H7 (cell line): ENCODE measurements around the gene ZNF276. TPM values are rescaled to one million over a fixed set of nuclear protein-coding genes. Genes with fewer than 3 reads are reported as not detected.

Experiments
- DNase-seq: peaks from one replicate; pipeline ENCODE4 v3.0.0; 2012
- H3K27me3 ChIP-seq: 2 replicates; pipeline ENCODE4 v1.6.0; 2011; ENCODE audit warnings: mild to moderate bottlenecking, low read length; ENCODE audit not compliant: control insufficient read depth, insufficient read depth
- H3K36me3 ChIP-seq: replicated peaks from 2 replicates; pipeline ENCODE4 v1.5.1; 2011; ENCODE audit warnings: low read length; ENCODE audit not compliant: control insufficient read depth, insufficient read depth
- H3K4me3 ChIP-seq: 2 replicates; pipeline ENCODE4 v1.5.1; 2011; ENCODE audit warnings: low read depth, mild to moderate bottlenecking, control low read depth, low read length, moderate library complexity; ENCODE audit not compliant: insufficient read depth
- total RNA-seq: library from RNA; depleted of rRNA; stranded (reverse); fragments of >200 nt; shearing (Covaris generic); gene quantifications from 2 replicates; pipeline ENCODE4 v1.2.3, GENCODE V29; 2014

The ZNF276 gene
- total RNA-seq, 1 experiment from 2014 or later, result 8.0 TPM

DNA sequence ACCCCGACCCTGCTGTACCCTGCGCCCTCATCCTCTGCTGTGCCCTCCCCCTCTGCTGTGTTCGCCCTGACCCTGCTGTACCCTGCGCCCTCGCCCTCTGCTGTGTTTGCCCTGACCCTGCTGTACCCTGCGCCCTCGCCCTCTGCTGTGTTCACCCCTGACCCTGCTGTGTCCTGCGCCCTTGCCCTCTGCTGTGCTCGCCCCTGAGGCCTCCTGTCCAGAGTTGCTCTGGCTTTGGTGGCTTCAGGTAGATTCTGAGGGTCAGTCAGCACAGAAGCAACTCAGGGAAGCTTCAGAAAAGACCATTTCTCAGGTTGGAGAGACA is 11.5 kb downstream of the ZNF276 start:
- H3K4me3 ChIP-seq, result no peak overlapping the region
- DNase-seq, result no peak
- no peaks in the 10 kb centered on the region for H3K27me3 ChIP-seq
- H3K36me3 ChIP-seq, result peaks cover 11% of the 10 kb centered on the region

DNA sequence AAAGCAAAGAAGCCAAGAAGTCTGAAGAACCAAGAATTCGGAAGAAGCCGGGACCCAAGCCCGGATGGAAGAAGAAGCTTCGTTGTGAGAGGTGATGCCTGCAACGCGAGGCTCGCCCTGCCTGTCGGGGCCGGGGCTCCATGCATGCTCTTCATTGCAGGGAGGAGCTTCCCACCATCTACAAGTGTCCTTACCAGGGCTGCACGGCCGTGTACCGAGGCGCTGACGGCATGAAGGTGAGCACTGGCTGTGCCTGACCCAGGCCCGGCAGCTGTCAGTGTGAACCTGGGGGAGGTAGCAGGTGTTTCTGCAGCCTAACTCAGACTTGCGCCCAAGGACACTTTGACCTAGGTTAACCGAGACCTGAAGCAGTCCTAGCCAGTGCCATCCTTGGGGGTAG is 12.0 kb downstream of the ZNF276 start:
- peaks cover 14% of the 10 kb centered on the region for H3K36me3 ChIP-seq
- DNase-seq, result no peak

DNA sequence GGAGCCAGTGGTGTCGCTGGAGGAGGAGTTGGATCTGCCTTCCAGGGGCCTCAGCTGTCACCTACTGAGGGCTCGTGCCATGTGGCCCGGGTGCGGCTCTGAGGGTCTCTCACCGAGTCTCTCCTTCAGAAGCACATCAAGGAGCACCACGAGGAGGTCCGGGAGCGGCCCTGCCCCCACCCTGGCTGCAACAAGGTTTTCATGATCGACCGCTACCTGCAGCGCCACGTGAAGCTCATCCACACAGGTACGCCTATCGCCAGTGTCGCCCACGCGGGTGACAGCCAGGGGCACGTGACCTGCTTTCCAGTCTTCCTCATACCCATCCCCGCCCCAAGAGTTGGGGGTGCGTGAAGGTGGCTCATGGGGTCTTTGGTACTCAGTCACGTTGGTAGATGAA is 12.5 kb downstream of the ZNF276 start:
- no peak for DNase-seq
- peaks cover 18% of the 10 kb centered on the region for H3K36me3 ChIP-seq
- H3K4me3 ChIP-seq, result no peak overlapping the region
- no peaks in the 10 kb centered on the region for H3K27me3 ChIP-seq

More for the DNA sequence above, 12.0 kb downstream of the ZNF276 start:
- Histone ChIP-seq H3K27me3 (no peaks in the 10 kb centered on the region), H3K4me3 (no peak overlapping the region)

DNA sequence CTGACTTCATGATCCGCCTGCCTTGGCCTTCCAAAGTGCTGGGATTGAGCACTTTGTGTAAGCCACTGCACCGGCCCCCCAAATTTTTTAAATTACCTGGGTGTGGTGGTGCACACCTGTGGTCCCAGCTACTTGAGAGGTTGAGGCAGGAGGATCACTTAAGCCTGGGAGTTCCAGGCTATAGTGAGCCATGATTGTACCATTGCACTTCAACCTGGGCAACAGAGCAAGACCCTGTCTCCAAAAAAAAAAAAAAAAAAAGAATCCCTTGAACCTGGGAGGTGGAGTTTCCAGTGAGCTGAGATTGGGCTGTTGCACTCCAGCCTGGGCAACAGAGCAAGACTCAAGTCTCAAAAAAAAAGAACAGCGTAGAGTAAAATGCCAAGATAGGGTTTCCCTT is 15.2 kb downstream of the ZNF276 start:
- no peak overlapping the region for H3K4me3 ChIP-seq
- peaks cover 36% of the 10 kb centered on the region for H3K36me3 ChIP-seq
- H3K27me3 ChIP-seq, result no peaks in the 10 kb centered on the region
- DNase-seq, result no peak

DNA sequence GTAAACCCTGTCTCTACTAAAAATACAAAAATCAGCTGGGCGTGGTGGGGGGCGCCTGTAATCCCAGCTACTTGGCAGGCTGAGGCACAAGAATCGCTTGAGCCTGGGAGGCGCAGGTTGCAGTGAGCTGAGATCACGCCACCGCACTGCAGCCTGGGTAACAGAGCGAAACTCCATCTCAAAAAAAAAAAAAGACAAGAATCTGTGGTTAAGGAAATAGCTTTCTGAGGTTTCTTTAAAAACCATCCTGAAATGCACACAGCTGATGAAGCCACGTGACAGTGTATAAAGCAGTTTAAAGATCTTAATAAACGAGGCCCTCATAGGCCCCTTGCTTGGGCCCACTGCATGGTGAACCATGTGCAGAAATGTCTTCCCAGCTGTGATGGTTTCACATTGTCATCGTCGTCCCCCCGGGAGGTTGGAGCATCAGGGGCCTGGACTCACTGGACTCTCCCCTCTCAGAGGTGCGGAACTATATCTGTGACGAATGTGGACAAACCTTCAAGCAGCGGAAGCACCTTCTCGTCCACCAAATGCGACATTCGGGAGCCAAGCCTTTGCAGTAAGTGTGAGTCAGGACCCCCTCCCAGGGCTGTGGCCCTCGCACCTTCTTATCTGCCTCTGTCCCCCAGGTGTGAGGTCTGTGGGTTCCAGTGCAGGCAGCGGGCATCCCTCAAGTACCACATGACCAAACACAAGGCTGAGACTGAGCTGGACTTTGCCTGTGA is 16.2 kb downstream of the ZNF276 start:
- no peak for DNase-seq
- Histone ChIP-seq H3K36me3 (peaks cover 37% of the 10 kb centered on the region), H3K4me3 (no peak overlapping the region), H3K27me3 (no peaks in the 10 kb centered on the region)

DNA sequence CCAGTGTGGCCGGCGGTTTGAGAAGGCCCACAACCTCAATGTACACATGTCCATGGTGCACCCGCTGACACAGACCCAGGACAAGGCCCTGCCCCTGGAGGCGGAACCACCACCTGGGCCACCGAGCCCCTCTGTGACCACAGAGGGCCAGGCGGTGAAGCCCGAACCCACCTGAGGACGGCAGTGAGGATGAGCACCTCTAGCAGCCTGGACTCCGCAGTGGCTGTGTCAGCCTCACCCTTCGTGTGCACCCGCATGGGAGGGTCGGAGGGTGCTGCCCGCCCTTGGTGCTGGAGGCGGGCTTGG is 16.7 kb downstream of the ZNF276 start:
- Histone ChIP-seq H3K36me3 (peaks cover 41% of the 10 kb centered on the region), H3K4me3 (no peak overlapping the region), H3K27me3 (no peaks in the 10 kb centered on the region)
- DNase-seq, result no peak

DNA sequence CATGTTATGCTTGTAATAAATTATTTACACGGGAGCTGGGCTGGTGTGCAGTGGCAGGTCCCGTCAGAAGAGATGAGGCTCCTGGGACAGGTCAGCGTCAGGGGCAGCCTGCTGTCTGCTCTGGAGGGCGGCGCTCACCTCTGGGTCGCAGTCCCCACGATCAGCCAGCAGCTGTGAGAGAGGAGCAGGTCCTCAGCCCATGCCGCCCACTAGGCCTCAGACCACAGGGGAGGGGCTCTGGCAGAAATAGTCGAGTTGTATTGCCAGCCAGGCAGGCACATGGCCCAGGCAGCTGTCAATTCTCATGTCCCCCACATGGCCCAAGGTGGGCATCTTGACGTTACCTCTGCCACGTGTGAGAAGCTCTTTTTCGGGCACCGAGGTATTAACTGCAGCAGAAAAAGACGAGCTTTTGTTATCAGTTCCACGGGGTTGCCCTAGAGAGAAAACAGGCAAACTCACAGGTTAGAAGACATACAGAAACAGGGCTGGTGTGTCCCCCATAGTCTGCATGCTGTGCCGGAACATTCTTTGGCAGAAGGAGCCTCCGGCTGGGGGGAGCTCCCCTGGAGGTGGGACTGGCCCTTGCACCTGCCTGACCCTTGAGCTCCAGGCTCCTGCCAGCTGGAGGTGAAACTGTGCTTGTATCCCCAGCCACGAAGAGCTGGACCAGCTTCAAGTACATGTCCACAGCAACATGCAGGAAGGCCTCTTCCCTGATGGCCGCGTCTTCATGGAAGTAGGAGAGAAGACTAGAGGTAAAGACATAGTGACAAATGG is 17.4 kb downstream of the ZNF276 start:
- no peaks in the 10 kb centered on the region for H3K27me3 ChIP-seq
- H3K36me3 ChIP-seq, result peaks cover 39% of the 10 kb centered on the region
- peak; percentile 62 for DNase-seq
- H3K4me3 ChIP-seq, result no peak overlapping the region

DNA sequence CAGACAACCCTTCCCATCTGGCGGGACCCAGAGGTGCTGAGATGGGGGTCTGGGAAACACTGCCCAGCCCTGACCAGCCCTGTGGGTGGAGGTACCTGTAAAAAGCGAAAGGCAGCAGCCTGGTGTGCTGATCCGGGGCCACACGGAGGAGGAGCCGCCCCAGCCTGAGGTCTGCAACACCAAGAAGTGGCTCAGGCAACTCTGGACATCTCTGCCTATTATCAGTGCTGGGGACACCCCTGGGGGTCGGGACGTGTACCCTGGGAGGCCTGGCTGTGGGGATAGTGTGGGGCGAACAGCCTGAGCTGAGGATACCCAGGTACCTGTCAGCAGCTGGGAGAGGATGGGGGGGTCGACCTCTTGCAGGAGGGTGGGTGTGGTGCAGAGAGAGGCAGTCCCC is 18.0 kb downstream of the ZNF276 start:
- H3K27me3 ChIP-seq, result no peaks in the 10 kb centered on the region
- DNase-seq, result no peak
- H3K36me3 ChIP-seq, result peaks cover 41% of the 10 kb centered on the region
- H3K4me3 ChIP-seq, result no peak overlapping the region

DNA sequence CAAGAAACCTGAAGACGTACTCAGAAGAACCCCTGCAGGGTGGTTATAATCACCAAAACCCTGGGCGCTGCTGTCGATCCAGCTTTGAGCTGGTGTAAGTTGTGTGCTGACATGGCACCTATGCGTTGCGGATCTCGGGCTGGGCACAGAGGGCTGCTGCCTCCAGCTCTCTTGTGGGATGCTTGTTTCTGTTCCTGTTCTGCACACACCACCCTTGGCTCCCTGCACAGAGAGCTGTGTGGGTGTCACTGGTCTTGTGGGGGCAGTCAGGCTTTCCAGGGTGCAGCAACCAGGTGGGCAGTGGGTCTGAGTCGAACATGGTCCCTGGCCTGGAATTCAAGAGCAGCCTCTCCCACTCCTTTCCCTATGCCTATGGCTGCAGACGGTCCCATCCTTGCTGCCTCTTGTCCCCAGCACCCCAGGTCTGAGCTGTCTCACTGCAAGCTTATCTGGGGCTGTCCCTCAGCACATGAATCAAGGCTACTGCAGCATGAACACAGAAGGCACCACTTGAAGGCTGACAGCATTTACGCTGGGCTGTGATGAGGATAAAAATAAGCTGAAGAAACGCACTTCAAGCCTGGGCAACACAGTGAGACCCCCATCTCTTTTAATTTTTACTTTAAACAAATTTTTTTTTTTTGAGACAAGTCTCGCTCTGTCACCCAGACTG is 20.1 kb downstream of the ZNF276 start:
- H3K4me3 ChIP-seq, result no peak overlapping the region
- no peak for DNase-seq
- peaks cover 53% of the 10 kb centered on the region for H3K36me3 ChIP-seq
- no peaks in the 10 kb centered on the region for H3K27me3 ChIP-seq

DNA sequence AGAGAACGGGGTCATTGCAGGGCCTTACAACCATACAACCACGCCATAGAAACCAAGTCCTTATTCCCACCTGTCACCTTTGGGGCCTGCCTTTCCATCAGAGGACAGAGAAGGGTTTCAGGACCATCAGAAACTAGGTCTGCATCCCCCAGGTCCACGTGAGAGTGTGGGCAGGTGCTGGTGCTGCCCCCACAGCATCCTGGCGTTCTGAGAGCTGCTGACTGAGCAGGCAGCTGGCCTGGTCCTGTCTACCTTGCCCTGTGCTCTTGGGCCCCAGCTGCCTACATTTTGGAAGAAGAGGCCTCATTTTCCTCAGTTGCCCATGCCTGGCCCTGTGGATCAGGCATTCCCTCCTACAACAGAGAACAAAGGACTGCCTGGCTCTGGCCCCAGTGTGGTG is 21.6 kb downstream of the ZNF276 start:
- Histone ChIP-seq H3K4me3 (no peak overlapping the region), H3K27me3 (no peaks in the 10 kb centered on the region), H3K36me3 (peaks cover 50% of the 10 kb centered on the region)
- no peak for DNase-seq

DNA sequence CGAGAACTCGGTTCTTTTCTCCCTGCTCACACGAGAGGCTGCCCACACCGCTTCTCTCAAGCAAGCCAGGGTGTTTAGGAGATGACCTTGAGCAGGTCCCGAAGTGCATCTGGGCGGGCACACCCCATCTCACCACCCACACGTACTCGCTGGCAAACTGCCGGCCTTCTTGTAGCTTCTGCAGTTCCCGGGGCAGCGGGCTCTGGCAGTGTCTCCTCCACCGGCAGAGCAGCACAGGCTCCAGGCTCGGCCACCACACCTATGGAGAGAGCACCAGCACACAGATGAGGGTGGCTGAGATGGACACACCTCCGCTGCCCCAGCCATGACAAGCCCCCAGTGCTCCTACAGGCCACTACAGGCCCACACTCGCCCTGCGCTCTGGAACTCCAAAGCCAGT is 23.5 kb downstream of the ZNF276 start:
- no peaks in the 10 kb centered on the region for H3K27me3 ChIP-seq
- H3K36me3 ChIP-seq, result peaks cover 42% of the 10 kb centered on the region
- DNase-seq, result no peak
- no peak overlapping the region for H3K4me3 ChIP-seq

DNA sequence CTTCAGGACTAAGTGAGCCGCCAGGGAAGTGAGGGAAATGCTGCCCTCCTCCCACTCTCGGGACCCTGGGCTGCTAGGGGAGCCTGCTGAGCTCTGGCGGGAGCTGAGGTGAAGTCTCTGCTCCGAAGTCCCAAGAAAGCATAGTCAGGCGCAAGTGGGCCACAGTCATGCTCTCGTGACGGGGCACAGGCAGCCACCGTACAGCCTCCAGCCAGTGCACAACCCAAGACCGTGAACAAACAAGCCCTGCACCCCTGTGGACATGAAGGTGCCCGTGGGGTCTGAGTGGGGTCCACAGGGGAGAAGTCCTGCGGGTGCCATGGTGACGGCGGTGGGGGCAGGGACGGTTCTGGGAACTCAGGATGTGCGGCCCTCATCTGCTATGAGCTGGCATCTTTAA is 24.7 kb downstream of the ZNF276 start:
- no peaks in the 10 kb centered on the region for H3K27me3 ChIP-seq
- H3K4me3 ChIP-seq, result no peak overlapping the region
- H3K36me3 ChIP-seq, result peaks cover 40% of the 10 kb centered on the region
- no peak for DNase-seq

DNA sequence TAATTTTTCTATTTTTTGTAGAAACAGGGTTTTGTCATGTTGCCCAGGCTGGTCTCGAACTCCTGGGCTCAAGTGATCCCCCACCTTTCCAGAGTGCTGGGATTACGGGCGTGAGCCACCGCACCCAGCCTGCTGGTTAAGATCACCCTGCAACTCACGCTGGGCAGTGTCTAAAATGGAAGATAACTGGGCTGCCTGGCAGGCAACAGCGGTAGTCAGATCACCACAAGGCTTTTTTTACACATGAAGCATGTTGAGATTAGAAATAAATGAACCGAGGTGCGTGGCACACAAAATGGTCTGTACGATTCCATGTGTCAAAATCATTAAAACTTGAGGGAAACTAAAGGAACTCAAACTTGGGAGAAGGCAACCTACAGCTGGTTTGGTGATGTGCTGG is 26.7 kb downstream of the ZNF276 start:
- no peaks in the 10 kb centered on the region for H3K27me3 ChIP-seq
- no peak overlapping the region for H3K4me3 ChIP-seq
- DNase-seq, result no peak
- H3K36me3 ChIP-seq, result peaks cover 34% of the 10 kb centered on the region

DNA sequence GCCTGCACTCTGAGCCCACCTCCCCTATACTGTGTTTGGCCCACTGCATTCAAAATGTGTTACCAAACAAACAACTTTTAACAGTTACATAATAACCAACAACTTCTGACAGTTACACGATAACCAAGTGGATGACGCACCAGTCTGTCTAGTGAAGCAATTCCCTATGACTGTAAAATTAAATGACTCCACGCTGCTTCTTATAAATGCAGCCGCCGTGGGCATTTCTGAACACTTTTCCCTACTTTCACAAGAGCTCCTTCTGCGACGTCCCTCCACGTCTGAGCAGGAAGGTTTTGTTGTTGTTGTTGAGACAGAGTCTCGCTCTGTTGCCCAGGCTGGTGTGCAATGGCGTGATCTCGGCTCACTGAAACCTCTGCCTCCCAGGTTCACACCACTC is 27.6 kb downstream of the ZNF276 start:
- Histone ChIP-seq H3K27me3 (no peaks in the 10 kb centered on the region), H3K4me3 (no peak overlapping the region), H3K36me3 (peaks cover 34% of the 10 kb centered on the region)
- DNase-seq, result no peak

DNA sequence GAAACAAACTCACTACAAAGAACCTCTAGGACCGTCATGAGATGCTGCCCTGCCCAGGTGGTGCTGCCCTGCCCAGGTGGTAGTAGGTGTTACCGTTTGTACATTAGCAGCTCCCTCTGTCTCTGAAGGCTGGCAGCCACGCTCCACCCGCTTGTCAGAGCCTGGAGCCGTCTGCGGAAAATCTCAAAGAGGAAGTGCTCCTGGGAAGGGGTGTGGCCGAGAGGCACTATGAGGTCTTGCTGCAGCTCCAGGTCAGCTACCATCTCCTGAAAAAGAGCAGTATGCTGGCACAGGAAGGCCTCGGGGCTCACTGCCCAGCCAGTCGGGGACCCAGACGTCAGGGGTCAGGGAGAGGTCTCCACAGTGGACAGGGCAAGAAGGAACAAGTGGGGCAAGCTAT is 28.3 kb downstream of the ZNF276 start:
- DNase-seq, result no peak
- Histone ChIP-seq H3K27me3 (no peaks in the 10 kb centered on the region), H3K4me3 (no peak overlapping the region), H3K36me3 (peaks cover 30% of the 10 kb centered on the region)
